HG03457 (cell line): ENCODE results near the gene DROSHA.
"Not testable (repeated sequence)": the region's sequence is repeated elsewhere in the genome, so short reads cannot be mapped to it uniquely, and the experiment has no call there.

Source experiments
- ATAC-seq: cut with Tn5 transposase; IDR thresholded peaks from one replicate; pipeline ENCODE4 v1.9.1; 2021; ENCODE audit warnings: moderate number of reproducible peaks; ENCODE audit not compliant: unreplicated experiment

Gene DROSHA

GRCh38 chr5:31531888-31532547, at the start of gene DROSHA, which contains the start of gene C5orf22:
Gene DROSHA (minus strand): TSS chr5:31532093. CDS start chr5:31529059, 3,034 bp downstream.
Gene C5orf22 (plus strand): TSS chr5:31532301. CDS start chr5:31532393, 92 bp downstream.
- ATAC-seq, result peak; percentile 88

- no peak for ATAC-seq
Measured at GRCh38 chr5:31579558-31579957, 47.7 kb upstream of the DROSHA start.

- no peak for ATAC-seq
Measured at GRCh38 chr5:31577438-31577837, 45.5 kb upstream of the DROSHA start.

DNA sequence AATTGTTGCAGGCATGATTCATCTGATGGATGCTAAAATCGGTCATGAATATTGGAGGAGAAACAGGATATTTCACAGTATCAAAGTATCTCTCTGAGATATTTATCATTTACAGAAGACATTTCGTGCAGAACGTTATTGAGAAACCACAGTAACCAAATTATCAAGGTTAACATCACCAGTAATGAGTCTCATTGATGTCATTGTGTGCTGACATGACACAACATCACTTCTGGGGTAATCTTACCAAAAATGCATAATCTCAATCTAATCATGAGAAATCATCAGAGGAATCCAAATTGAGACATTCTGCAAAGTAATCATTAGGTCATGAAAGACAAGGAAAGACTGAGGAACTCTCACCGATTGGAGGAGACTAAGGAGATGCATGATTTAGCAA, 42.9 kb upstream of the DROSHA start:
- no peak for ATAC-seq

- no peak for ATAC-seq
Measured at GRCh38 chr5:31573494-31574142, 41.7 kb upstream of the DROSHA start.

GRCh38 chr5:31569068-31569467, 37.2 kb upstream of the DROSHA start:
- no peak for ATAC-seq

DNA sequence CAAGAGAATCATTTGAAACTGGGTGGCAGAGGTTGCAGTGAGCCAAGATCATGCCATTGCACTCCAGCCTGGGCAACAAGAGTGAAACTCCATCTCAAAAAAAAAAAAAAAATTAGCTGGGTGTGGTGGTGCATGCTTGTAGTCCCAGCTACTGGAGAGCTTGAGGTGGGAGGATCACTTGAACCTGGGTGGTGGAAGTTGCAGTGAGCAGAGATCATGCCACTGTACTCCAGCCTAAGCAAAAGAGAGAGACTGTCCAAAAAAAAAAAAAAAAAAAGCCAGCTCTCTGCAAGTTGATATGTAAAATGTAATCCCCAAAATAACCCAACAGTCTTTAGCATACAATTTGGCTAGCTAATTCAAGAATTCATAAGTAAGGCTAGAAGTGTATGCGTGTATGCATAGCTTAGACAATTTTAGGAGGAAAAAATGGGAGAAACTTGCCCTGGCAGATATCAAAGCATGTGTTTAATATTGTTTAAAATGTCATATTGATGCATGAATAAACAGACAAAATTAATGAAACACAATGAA, 36.5 kb upstream of the DROSHA start:
- no peak for ATAC-seq

- ATAC-seq, result not testable (repeated sequence)
Measured at GRCh38 chr5:31566362-31566761, 34.5 kb upstream of the DROSHA start.

DNA sequence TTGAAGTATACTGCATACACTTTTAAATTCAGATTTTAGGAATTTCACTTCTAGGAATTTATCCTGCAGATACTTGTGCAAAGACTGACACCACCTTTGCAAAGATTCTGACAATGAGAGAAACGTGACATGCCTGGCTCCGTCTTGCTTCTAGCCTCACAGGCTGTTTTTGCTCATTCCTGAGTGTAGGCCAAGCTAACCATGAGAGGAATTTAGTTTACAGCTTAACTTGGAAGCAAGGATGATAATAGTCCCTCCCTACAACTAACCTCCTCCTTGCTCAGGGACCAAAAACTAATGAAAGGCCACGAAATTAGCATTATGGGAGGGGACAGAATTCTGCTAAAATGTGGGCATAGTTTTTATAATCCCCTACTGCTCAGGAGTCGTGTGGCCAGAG, 31.3 kb upstream of the DROSHA start:
- no peak for ATAC-seq

DNA sequence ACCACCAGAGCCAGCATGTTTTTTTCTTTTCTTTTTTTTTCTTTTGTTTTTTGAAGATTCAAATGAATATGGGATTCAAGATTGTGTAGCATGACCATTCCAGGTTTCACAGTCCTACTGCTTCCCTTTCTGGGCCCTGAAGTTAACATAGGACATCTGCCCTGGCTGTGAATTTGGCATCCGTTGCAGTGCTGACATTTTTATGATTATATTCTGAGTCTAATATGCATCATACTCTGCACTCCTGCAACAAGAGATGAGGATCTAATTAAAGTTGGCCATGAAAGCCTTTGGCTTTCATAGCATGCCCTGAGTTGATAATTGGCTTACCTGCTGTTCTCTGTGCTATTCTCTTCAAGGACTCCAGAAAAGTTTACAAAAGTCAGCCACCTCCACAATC, 30.1 kb upstream of the DROSHA start:
- no peak for ATAC-seq

- no peak for ATAC-seq
Measured at GRCh38 chr5:31559942-31560341, 28.0 kb upstream of the DROSHA start.

DNA sequence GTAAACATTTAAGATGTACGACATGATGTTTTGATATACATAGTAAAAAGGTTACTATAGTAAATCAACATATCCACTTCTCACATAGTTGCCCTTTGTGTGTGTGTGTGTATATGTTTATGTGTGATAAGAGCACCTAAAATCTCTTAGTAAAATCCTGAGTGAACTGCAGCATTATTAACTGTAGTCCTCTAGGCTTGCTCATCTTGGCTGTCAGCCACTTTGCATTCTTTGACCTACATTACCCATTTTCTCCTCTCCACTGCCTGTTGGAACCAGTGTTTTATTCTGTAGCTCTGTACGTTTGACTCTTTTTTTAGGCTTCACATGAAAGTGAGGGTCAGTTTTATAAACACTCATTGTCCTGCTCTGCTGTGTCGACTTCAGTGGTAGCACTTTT, 24.6 kb upstream of the DROSHA start:
- ATAC-seq, result no peak

- no peak for ATAC-seq
Measured at GRCh38 chr5:31554552-31554951, 22.7 kb upstream of the DROSHA start.

GRCh38 chr5:31553863-31554262, 22.0 kb upstream of the DROSHA start:
- ATAC-seq, result no peak

- no peak for ATAC-seq
Measured at GRCh38 chr5:31551878-31552277, 20.0 kb upstream of the DROSHA start.

DNA sequence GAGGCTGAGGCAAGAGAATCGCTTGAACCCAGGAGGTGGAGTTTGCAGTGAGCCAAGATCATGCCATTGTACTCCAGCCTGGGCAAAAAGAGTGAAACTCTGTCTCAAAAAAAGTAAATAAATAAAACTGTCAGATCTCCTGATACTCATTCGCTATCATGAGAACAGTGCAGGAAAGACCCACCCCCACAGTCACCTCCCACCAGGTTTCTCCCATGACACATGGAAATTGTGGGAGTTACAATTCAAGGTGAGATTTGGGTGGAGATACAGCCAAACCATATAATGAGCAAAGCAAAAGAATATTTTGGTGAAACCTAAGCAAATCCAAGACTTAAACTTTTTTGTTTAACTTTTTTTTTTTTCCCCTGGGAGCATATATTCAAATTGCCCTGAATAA, 17.2 kb upstream of the DROSHA start:
- ATAC-seq, result not testable (repeated sequence)

- ATAC-seq, result no peak
Measured at GRCh38 chr5:31537851-31538250, 6.0 kb upstream of the DROSHA start.

DNA sequence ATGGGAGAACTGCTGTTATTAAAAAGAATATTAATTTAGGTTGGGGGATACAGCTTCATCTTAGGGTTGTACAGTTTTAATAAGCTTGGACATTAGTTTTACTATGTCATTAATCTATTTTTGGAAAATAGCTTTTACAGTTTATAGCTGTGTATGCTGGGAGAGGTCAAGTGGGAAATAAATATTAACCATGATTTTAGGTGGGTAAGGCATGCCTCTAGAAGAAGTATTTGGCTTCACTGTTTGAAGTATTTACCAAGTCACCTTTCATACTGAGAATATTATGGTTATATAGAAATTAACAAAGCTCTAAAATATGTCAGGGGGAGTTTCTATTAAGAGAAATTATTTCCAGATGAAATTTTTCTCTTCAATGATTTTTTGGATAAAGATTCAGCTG, 5.5 kb upstream of the DROSHA start:
- no peak for ATAC-seq

DNA sequence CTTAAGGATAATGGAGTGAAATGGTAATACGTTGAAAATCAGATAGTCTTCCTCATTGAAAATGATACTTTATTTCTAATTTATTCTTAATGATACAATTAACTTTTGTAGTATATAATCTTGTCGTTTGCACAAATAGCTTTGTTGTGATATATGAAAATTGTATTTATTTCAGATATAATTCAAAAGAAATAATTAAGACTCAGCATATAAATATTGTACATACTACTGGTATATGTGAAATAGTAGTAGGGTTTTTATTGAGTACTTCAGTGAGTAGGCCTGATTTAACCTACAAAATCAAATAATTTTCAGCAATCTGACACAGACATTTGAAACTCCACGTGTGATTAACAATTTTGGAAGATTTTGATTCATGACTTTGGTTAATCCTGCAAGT, 5.0 kb upstream of the DROSHA start:
- ATAC-seq, result no peak

GRCh38 chr5:31534527-31535046, 2.7 kb upstream of the DROSHA start:
- no peak for ATAC-seq

DNA sequence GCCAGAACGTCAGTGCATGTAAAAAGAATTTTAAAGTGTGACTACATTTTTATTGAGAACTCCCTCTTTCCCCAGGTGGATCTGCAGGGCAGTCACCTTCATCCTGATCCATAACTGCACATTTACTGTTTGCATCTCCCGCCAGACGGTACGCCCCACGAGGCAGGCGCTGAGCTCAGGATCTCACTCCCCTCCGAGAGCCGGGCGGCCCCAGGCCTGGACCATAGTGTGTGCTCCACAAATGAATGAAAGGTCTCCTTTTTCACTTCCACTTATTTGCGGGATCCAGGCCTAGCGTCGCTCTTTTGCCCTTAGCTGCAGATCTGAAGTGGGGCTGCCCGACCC, 378 bp downstream of the DROSHA start:
- peak; percentile 26 for ATAC-seq

GRCh38 chr5:31530541-31531265, 1.2 kb downstream of the DROSHA start:
- no peak for ATAC-seq
